ENCODE results near the gene KIF6. TPM values are rescaled to one million over a fixed set of nuclear protein-coding genes. Genes with fewer than 3 reads are reported as not detected.
A peak's percentile ranks its signal among the peaks of the same experiment; 100 is the strongest.

Gene KIF6
- total RNA-seq, 4 donors from 2014 or later = not detected

DNA sequence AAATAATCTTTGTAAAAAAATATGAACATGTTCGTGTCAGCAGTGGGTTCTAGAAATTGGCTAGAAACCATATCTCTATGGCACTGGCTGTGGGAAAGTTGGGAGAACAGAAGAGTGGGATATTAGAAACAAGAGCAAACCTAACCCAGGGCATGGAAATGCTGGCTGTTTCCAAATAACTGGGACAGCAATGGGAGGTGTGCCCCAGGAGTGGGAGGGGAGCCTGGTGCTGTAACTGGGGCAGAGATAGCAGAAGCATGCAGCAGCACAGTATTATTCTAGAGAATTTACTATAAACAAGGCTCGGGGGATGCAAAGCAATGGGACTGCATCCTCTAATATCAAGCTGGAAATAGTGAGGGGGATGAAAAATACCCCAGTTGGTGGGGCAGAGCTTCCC is 175.0 kb downstream of the KIF6 start:
- H3K36me3 ChIP-seq = no peaks in the 10 kb centered on the region
- no peak overlapping the region for H3K27ac ChIP-seq
- in situ Hi-C loops (cut with MboI; ENCODE audit: low sequenced_read_pairs in 4 of 4) = no loop called here
- H3K4me3 ChIP-seq = no peak overlapping the region
- DNase-seq (no peak), ATAC-seq (no peak)
- peaks cover 0 to 3% (median 0%) of the 10 kb centered on the region in 3 donors for H3K27me3 ChIP-seq
- TF ChIP-seq CTCF (IDR thresholded peaks at IDR 0.05 in 4 of 5, conservative IDR thresholded peaks at IDR 0.05 in 1 of 5) (no peak), POLR2A (IDR thresholded peaks at IDR 0.05) (no peak)
- intact Hi-C loops (cut with DNase I; ENCODE audit: low total_unique reads) = no loop called here
- H3K9me3 ChIP-seq = no peaks in the 10 kb centered on the region
- H3K4me1 ChIP-seq = no peaks in the 10 kb centered on the region

DNA sequence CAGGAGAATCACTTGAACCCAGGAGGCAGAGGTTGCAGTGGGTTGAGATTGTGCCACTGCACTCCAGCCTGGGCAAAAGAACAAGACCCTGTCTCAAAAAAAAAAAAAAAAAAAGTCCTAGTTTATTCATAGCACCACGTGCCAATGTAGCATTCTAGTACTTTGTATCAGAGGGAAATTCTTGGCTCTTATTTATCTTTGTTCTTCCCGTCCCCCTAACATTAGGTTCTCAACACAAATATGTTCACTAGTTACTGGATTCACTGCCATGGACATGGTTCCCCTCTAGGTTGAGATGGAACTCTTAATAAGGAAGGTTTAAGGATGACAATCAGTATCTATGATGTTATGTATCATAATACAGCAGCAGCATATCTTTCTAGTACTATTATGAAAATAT is 178.5 kb downstream of the KIF6 start:
- no peak overlapping the region for H3K27ac ChIP-seq
- ATAC-seq (no peak), DNase-seq (no peak)
- peaks cover 0 to 3% (median 0%) of the 10 kb centered on the region in 3 donors for H3K27me3 ChIP-seq
- H3K4me3 ChIP-seq = no peak overlapping the region
- H3K9me3 ChIP-seq = no peaks in the 10 kb centered on the region
- H3K4me1 ChIP-seq = no peaks in the 10 kb centered on the region
- no peaks in the 10 kb centered on the region for H3K36me3 ChIP-seq
- no peak for TF ChIP-seq CTCF (IDR thresholded peaks at IDR 0.05 in 4 of 5, conservative IDR thresholded peaks at IDR 0.05 in 1 of 5)
- no peak for TF ChIP-seq POLR2A (IDR thresholded peaks at IDR 0.05)
- intact Hi-C loops (cut with DNase I; ENCODE audit: low total_unique reads) = no loop called here
- in situ Hi-C loops (cut with MboI; ENCODE audit: low sequenced_read_pairs in 4 of 4) = no loop called here

- no peak for TF ChIP-seq POLR2A (IDR thresholded peaks at IDR 0.05)
- no peak for TF ChIP-seq CTCF (IDR thresholded peaks at IDR 0.05 in 4 of 5, conservative IDR thresholded peaks at IDR 0.05 in 1 of 5)
- intact Hi-C loops (cut with DNase I; ENCODE audit: low total_unique reads) = no loop called here
These were observed 181.3 kb downstream of the KIF6 start for GRCh38 chr6:39543950-39544349.

DNA sequence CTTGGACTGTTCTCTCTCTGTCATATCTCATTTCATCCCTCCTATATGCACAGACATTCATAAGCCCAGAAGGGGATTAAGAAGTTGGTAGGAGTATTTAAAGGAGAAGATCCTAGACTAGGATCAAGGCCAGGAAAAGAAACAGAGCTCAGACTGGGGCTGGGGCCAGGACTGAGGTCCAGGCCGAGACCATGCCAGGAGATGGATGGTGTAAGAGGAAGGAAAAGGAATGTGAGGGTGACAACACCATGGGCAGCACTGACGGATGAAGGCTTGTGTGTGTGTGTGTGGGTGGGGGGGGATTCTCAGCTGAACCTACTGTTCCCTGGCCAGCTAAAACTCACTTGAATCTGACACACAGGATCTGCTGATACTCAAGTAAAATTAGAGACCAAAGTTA is 182.1 kb downstream of the KIF6 start:
- intact Hi-C loops (cut with DNase I; ENCODE audit: low total_unique reads) (no loop called here), in situ Hi-C loops (cut with MboI; ENCODE audit: low sequenced_read_pairs in 4 of 4) (no loop called here)
- ATAC-seq = no peak
- TF ChIP-seq CTCF (IDR thresholded peaks at IDR 0.05 in 4 of 5, conservative IDR thresholded peaks at IDR 0.05 in 1 of 5) (no peak), POLR2A (IDR thresholded peaks at IDR 0.05) (no peak)
- Histone ChIP-seq H3K4me3 (no peak overlapping the region), H3K27me3 (no peaks in the 10 kb centered on the region), H3K9me3 (no peaks in the 10 kb centered on the region), H3K4me1 (no peaks in the 10 kb centered on the region), H3K36me3 (no peaks in the 10 kb centered on the region), H3K27ac (no peak overlapping the region)
- DNase-seq = peak in 1 of 2 donors; percentile 25

More at GRCh38 chr6:39543950-39544349, 181.3 kb downstream of the KIF6 start:
- no peak overlapping the region for H3K27ac ChIP-seq
- H3K4me1 ChIP-seq = no peaks in the 10 kb centered on the region
- H3K9me3 ChIP-seq = no peaks in the 10 kb centered on the region
- ATAC-seq (no peak), DNase-seq (no peak)
- no peaks in the 10 kb centered on the region for H3K36me3 ChIP-seq
- no peaks in the 10 kb centered on the region for H3K27me3 ChIP-seq
- H3K4me3 ChIP-seq = no peak overlapping the region
- in situ Hi-C loops (cut with MboI; ENCODE audit: low sequenced_read_pairs in 4 of 4) = no loop called here

- Histone ChIP-seq H3K27ac (no peak overlapping the region), H3K4me3 (no peak overlapping the region), H3K4me1 (no peaks in the 10 kb centered on the region), H3K36me3 (no peaks in the 10 kb centered on the region), H3K27me3 (no peaks in the 10 kb centered on the region), H3K9me3 (no peaks in the 10 kb centered on the region)
- intact Hi-C loops (cut with DNase I; ENCODE audit: low total_unique reads) (no loop called here), in situ Hi-C loops (cut with MboI; ENCODE audit: low sequenced_read_pairs in 4 of 4) (no loop called here)
- no peak for ATAC-seq
- no peak for TF ChIP-seq POLR2A (IDR thresholded peaks at IDR 0.05)
- TF ChIP-seq CTCF (IDR thresholded peaks at IDR 0.05 in 4 of 5, conservative IDR thresholded peaks at IDR 0.05 in 1 of 5) = no peak
- DNase-seq = no peak
These were observed 184.8 kb downstream of the KIF6 start for GRCh38 chr6:39540454-39540853.

Measured in gastrocnemius medialis (tissue), 4 donors.